Kidney (tissue), 14 donors: ENCODE measurements around the gene ZNF423. TPM values are rescaled to one million over a fixed set of nuclear protein-coding genes. Genes with fewer than 3 reads are reported as not detected.

Source experiments
- DNase-seq, 5 donors: peaks; one replicate each; pipeline ENCODE4 v3.0.0-alpha.2; 2013 to 2020
- FAIRE-seq: peaks from 2 replicates; lab custom pipeline; 2012; peaks lifted over from hg19 to GRCh38; lab: Jason Lieb, UNC
- H3K27ac ChIP-seq, 2 donors: one replicate each; pipeline ENCODE4 v1.7.0; 2013; ENCODE audit warnings: low read depth in 2 of 2, low read length in 2 of 2, inconsistent platforms in 1 of 2
- H3K27me3 ChIP-seq: one replicate; pipeline ENCODE4 v1.7.1; 2013; ENCODE audit warnings: low read length, inconsistent platforms; ENCODE audit not compliant: control insufficient read depth, insufficient read depth
- H3K36me3 ChIP-seq, 3 donors: one replicate each; pipeline versions ENCODE4 v1.7.0 to v1.7.1; 2013; ENCODE audit warnings: low read length in 3 of 3, control low read depth in 1 of 3, inconsistent platforms in 1 of 3; ENCODE audit not compliant: insufficient read depth in 3 of 3, control insufficient read depth in 2 of 3
- H3K4me1 ChIP-seq, 3 donors: one replicate each; pipeline versions ENCODE4 v1.7.0 to v1.7.1; 2013; ENCODE audit warnings: low read length in 3 of 3, inconsistent platforms in 1 of 3, low read depth in 1 of 3; ENCODE audit not compliant: control insufficient read depth in 2 of 3, insufficient read depth in 2 of 3
- H3K4me3 ChIP-seq, 3 donors: one replicate each; pipeline versions ENCODE4 v1.7.0 to v1.8.1; 2013; ENCODE audit warnings: low read length in 3 of 3, control low read depth in 1 of 3, inconsistent platforms in 1 of 3
- H3K9ac ChIP-seq, 3 donors: one replicate each; pipeline versions ENCODE4 v1.7.0 to v1.7.1; 2013; ENCODE audit warnings: low read length in 3 of 3, control low read depth in 1 of 3, inconsistent platforms in 1 of 3
- H3K9me3 ChIP-seq, 3 donors: one replicate each; pipeline versions ENCODE4 v1.7.0 to v1.7.1; 2013; ENCODE audit warnings: low read length in 3 of 3, control low read depth in 1 of 3, inconsistent platforms in 1 of 3; ENCODE audit not compliant: control insufficient read depth in 2 of 3, insufficient read depth in 1 of 3
- intact Hi-C: fragments of 100-400 bp; cut with DNase I; formaldehyde crosslinking; loops from one replicate; pipeline ENCODE4 v1.11.1; 2022
- polyA plus RNA-seq: library from polyadenylated mRNA; stranded (reverse); fragments of 350-450 nt; fragmentation: Illumina TruSeq; extraction: RNeasy Lipid Tissue Mini Kit (QIAGEN cat#74804); gene quantifications from one replicate; pipeline ENCODE4 v1.2.3, GENCODE V29; 2014; ENCODE audit warnings: low read depth, low replicate concordance; ENCODE audit not compliant: insufficient read depth
- total RNA-seq: library from RNA; stranded (reverse); fragmentation: NEBNext Ultra II Directional; extraction: Animal tissue kit (Norgen Biotek cat#: 25700); gene quantifications from one replicate; pipeline ENCODE4 v1.2.1, GENCODE V29; 2021
- TF ChIP-seq, protein P1 (sequence below): IDR thresholded peaks from 3 replicates; pipeline ENCODE4 v1.5.1; 2012; ENCODE audit warnings: mild to moderate bottlenecking, moderate library complexity, borderline replicate concordance; ENCODE audit not compliant: insufficient read depth; ENCODE audit errors: extremely low read depth
- donor health status: control.
- donor health status: control.
- donor health status: control.
- donor health status: control.
- donor health status: control.
- donor health status: DM: yes; HTN: yes; CAD: no.
- donor health status: Normal renal cell carcinoma (clear cell type).

Gene ZNF423
- total and polyA plus RNA-seq, 2 donors from 2014 or later = 2.0 to 8.4 TPM

DNA sequence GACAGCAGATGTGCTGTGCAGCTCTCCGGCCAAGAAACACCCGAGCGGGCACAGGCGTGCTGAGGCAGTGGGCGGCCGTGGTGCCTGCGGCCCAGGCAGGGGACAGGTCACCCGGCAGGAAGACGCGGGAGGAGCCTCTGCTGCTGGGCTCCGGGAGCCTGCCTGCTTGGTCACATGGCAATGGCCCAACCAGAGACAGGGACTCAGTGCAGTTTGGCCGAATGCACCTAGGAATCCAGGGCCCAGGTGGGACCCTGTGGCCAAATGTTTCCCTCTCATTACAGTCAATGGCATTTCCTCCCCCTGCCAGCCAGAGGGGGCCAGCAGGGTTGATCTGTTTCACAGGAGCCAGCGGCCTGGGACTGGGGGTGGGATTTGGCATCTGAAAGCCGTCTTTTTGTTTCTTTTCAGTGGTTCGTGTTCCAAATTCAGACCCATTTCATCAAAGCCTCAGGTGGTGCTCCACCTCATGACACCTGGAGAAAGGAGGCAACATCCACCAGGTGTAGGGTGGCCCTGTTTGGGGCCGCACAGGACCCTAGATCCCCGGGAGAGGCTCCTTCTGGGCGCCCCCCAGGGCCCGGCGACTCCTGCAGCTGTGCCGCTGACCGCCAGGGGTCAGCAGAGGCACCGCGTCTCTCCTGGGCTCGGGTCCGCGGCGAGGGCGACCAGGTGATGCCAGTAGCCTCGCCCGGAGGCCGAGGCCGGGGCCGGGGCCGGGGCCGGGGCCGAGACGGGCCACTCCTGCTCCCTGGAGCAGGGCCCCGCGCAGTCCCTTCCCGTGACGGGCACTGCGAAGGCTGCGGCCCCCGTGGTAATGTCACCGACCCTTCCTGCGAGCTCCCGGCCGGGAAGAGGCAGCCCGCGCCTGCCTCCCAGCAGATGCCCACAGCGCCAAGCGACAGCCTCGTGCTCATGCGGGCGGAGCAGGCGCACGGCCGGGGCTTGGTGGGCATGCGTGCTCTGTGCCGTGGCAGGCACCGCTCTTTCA, 363.8 kb downstream of the ZNF423 start:
- peak overlapping the region in 1 of 3 donors; percentile 56 for H3K9ac ChIP-seq
- TF ChIP-seq, protein P1, sequence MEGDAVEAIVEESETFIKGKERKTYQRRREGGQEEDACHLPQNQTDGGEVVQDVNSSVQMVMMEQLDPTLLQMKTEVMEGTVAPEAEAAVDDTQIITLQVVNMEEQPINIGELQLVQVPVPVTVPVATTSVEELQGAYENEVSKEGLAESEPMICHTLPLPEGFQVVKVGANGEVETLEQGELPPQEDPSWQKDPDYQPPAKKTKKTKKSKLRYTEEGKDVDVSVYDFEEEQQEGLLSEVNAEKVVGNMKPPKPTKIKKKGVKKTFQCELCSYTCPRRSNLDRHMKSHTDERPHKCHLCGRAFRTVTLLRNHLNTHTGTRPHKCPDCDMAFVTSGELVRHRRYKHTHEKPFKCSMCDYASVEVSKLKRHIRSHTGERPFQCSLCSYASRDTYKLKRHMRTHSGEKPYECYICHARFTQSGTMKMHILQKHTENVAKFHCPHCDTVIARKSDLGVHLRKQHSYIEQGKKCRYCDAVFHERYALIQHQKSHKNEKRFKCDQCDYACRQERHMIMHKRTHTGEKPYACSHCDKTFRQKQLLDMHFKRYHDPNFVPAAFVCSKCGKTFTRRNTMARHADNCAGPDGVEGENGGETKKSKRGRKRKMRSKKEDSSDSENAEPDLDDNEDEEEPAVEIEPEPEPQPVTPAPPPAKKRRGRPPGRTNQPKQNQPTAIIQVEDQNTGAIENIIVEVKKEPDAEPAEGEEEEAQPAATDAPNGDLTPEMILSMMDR = peak; percentile 88
- peak overlapping the region in 1 of 2 donors; percentile 14 for H3K27ac ChIP-seq
- FAIRE-seq (no peak), DNase-seq (peak; percentile 65 to 86 (median 75))
- H3K27me3 ChIP-seq = no peaks in the 10 kb centered on the region
- H3K4me3 ChIP-seq = peak overlapping the region in 2 of 3 donors; percentile 64 to 68
- intact Hi-C loops = no loop called here
- H3K9me3 ChIP-seq = no peaks in the 10 kb centered on the region
- H3K36me3 ChIP-seq = no peaks in the 10 kb centered on the region
- H3K4me1 ChIP-seq = peaks cover 0 to 2% (median 0%) of the 10 kb centered on the region in 3 donors

DNA sequence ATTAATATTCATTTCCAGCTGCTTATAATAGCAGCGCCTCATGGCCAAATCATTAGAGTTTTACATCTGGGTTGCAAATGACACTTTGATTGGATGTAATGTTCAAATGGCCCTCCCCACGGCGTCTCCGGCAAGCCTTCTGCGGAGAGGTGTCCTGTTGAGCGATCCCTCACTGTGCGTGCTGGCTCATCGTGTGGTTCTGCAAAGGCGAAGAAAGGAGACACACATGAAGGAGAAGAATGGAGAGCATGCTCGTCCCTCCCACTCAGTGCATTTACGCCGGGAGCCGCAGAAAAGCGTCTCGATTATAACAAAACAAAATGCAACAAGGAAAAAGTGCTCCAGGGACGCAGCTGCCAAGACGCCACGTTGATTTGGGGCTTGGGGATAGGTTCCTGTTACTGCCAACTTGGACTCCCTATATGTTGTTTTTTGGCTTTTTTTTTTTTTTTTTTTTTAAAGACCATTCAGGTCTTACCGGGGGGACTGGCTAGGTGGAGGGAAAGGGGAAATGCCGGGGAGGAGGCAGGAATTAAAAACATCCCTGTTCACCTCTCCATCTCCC, 364.7 kb downstream of the ZNF423 start:
- TF ChIP-seq, protein P1 = no peak
- Histone ChIP-seq H3K9me3 (no peaks in the 10 kb centered on the region), H3K4me1 (peaks cover 0 to 2% (median 0%) of the 10 kb centered on the region in 3 donors), H3K9ac (peak overlapping the region in 1 of 3 donors; percentile 56), H3K36me3 (no peaks in the 10 kb centered on the region), H3K27ac (no peak overlapping the region), H3K4me3 (peak overlapping the region in 2 of 3 donors; percentile 37 to 68), H3K27me3 (no peaks in the 10 kb centered on the region)
- DNase-seq = no peak
- no peak for FAIRE-seq
- intact Hi-C loops = no loop called here

DNA sequence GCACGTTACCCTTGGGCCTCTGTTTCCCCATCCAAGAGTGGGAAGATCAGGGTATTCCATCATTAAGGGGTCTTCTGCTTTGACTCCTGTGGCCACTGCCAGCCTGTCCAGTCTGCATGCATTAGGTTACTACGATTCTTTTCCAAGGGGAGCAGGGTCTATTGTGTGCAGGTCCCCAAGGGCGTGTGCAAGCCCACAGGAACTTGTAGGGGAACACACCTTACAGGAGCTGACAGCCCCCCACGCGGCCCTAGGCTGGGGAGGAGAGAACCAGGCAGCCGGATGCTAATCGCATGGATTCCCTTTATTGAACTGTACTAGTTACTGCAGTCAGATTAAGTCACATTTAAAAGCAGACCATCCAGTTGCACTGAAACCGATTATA, 365.6 kb downstream of the ZNF423 start:
- Histone ChIP-seq H3K27ac (no peak overlapping the region), H3K9me3 (no peaks in the 10 kb centered on the region), H3K36me3 (no peaks in the 10 kb centered on the region), H3K9ac (no peak overlapping the region), H3K27me3 (no peaks in the 10 kb centered on the region), H3K4me3 (no peak overlapping the region), H3K4me1 (peaks cover 0 to 2% (median 0%) of the 10 kb centered on the region in 3 donors)
- intact Hi-C loops = no loop called here
- TF ChIP-seq, protein P1 = no peak
- DNase-seq (no peak), FAIRE-seq (no peak)
